NCI-H524 (cell line): ENCODE data around the gene IMP4.
A peak's percentile ranks its signal among the peaks of the same experiment; 100 is the strongest.

Source experiments
- DNase-seq, 2 experiments: peaks; one replicate each; lab custom pipeline; 2025; lab: John Stamatoyannopoulos, UW

The IMP4 gene

DNA sequence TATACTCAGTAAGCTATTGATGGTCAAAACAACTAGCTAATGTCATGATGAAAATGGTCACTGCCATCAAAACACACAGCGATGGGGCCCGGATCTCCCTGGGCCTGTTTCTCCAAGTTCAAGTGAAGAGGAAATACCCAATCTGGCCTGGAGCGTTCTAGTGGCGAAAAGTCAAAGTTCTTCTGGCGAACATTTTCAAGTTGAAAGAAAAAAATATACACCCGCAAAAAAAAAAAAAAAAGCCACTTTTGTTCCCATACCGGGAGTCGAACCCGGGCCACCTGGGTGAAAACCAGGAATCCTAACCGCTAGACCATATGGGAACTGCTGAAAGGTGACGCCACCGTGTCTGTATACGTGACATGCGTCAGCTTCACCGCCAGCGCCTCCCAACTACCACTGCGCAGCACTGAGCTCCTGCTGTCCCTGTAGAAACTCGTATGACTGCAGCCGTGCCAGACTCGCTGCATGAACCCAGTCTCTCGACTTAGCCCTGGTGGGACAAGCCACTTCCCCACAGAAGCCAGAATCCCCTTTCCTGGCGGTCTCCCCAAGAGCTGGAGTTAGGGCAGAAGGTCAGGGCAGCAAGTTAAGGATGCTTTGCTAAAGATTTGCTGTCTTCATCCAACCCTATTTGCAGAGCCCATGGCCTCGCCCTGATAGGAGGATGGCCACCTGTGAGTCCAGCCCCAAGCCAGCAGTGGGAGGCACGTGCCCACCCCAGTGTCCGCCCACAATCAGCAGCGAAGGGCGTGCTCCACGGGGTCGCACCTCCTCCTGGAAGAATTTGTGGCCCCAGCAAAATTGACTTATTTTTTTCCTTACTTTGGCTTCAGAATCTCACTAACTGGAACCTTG, 5.6 kb upstream of the IMP4 start:
- DNase-seq: peak; percentile 10 to 30

DNA sequence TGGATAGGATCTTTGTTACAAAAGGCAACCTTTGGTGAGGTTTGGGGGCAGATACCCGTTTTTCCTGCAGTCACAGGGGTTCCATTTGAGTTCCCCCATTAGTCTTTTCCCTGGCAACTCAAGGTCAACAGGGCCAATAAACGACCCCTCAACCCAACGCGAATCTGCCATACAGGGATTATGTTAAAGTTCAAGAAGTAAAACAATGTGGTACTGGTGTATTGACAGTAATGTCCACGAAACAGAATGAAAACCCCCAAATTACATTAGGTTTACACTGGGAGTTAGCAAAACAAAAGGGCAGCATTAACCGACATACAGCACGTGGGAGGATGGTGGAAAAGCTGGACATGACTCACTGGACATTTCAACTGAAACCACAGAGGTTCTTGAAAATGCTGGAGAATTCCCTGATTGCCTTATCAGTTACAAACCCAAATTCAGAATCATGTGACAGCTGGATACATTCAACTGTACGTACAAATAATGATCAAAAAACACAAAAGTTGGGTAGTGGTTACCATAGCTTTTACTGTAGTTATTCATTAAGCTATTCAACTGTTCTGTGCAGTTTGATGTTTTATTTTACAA, 4.9 kb upstream of the IMP4 start:
- DNase-seq: no peak

DNA sequence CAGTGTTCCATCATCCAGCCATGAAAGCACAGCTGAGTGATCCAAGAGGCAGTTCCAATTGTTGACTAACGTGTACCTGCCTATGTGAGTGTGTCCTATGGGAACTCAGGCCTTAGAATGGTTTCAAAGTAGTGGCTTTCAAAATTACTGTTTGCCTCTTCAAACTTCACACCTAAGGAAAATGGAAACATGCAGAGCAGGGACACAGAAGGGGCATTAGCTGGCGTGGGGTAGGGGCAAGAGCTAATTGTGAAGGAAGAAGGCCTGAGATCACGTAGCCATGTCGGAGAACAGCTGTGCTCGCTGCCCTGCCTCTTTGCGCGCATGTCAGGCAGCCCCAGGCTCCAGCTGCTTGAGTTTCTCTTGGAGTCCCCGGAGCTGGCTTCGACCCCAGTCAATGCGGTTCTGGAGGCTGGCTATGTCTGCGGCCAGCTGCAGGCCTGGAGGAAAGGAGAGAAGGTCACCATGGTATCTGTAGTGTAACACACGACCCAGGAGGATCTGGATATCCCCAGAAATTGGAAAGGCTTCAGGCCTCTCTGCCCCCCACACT, 3.8 kb upstream of the IMP4 start:
- DNase-seq: no peak

DNA sequence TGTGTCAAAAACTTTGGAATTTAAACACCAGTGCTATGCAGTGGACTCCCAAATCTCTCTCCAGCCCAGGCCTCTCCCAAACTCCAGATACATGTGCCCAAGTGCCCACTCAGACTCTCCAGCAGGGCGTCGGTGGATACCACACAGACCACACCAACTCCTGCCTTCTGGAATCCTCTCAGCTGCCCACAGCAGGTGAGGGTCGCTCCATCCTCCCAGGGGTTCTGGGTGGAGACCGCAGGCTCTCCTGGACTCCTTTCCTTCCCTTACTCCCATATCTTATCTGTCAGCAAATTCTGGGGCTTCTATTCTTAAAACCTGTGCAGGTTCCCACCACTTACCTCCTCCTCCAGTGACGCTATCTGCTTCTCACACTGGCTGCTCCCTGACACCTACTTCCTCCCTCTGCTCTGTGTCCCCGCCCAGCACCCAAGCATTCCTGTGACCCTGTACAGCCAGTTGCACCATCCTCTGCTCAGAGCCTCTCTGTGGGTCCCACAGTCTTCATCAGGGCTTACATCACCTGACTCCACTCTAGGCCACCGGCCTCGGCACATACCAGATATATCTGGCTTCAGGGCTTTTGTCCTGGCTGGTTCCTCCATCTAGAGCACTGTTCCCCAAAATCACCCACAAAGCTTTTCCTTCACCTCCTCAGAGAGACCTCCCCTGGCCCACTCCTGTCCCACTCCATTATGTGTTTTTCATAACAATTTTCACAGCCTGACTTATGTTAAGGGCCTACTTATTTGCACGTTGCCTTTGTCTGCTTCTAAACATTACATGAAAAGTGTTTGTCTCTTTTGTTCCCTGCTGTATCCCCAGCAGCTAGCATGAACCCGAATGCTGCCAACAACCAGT, 2.6 kb upstream of the IMP4 start:
- DNase-seq: no peak

DNA sequence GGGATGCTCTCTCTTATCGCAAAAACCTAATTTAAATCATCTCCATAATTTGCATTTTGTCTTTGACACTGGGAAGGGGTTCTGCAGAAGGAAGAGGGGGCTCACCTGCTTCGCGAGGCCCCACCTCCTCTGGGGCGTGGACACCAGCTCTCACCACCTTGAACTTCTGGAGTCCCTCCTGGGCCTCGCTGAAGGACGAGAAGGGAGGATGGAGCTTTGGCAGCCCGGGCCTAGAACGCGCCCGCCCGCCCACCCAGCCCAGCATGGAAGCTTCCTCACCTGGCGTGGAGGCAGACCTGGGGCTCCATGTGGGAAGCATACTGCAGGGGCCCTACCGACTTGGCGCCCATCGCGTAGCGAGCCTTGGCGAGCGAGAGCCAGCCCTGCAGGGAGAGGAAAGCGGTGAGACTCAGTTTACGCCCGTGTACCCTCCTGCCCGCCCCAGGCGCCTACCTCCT, 1.1 kb upstream of the IMP4 start:
- no peak for DNase-seq

DNA sequence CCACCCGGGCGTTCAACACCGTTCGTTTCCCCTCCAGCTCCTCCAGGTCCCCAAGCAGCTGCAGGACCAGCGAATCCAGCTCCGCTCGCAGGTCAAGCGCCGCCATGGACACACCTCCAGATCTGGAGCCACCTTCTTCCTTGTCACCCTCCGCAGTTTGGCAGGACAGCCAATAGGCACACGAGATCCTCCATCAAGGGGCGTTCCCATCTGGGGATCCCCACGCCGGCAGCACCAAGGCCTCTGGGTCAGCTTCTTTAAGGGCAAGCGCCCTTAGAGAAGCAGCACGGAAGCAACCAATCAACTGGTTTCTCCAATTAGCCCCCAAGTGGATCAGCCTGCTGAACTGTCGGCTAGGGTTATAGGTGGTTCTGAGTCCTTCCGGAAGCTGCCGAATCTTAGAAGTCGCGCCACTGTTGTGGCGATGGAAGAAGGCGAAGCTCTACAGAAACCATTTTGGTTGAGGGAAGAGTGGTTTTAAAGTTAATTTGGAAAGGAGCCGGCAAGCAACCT, 621 bp upstream of the IMP4 start:
- DNase-seq: peak; percentile 89 to 92

DNA sequence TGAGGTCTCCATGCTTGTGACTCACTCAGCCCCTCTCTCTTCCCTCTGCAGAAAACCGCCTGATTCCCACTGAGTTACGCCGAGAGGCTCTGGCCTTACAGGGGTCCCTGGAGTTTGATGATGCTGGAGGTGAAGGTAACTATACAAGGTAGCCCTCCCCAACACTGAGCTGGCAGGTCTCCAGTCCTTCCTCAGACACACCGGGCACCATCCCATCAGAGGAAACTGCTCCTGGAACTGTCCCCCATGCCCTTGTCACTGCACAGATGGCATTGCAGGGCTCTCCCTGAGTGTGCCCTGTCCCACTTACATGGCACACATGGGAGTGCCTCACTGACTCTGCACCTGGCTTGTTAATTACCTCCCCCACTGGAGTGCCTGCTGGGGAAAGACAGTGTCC, 1.9 kb downstream of the IMP4 start:
- no peak for DNase-seq

DNA sequence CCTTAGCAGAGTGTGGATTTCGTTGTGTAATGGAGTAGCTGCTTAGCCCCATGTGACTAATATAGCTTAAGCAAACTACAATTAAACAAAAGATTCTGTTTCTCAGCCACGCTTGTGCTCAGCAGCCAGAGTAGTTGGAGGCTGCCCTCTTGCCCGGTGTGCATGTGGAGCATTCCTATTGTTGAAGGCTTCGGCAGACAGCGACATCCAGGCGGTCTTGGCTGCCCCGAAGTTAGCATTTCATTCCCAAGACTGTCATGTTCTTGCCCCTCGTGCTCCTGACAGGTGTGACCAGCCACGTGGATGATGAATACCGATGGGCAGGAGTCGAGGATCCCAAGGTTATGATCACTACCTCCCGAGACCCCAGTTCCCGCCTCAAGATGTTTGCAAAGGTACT, 2.4 kb downstream of the IMP4 start:
- no peak for DNase-seq

DNA sequence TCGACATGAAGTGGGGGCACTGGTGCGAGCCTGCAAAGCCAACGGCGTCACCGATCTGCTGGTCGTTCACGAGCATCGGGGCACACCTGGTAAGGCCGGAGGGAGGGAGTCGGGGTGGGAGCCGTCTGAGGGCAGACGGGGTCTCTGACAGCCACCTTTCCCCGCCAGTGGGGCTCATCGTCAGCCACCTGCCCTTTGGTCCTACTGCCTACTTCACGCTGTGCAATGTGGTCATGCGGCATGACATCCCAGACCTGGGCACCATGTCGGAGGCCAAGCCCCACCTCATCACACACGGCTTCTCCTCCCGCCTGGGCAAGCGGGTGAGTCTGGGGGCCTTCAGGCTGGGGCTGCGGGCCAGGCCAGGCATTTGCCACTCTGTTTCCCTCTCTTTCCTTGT, 2.9 kb downstream of the IMP4 start:
- DNase-seq: no peak

DNA sequence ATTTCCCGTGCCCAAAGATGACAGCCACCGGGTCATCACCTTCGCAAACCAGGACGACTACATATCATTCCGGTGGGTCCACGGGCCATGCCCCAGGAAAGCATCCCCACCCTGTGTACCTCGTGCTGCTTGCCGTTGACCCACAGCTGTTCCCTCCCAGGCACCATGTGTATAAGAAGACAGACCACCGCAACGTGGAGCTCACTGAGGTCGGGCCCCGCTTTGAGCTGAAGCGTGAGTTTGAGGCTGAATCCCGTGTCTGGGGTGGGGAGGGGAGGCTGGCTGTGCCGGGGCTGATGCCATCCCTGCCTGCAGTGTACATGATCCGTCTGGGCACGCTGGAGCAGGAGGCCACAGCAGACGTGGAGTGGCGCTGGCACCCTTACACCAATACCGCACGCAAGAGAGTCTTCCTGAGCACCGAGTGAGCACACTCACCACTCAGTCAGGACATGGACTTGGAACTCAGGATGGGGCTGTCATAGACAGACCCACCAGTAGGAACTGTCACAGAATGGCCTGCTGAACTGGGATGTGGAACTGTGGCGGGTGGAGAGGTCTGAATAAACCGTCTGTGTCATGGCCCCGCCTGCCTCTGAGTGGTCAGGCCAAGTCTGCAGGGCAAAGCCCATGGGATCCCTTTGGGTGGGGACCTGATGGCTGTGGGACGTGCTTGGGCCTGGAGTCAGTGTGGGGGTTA, 3.5 kb downstream of the IMP4 start:
- no peak for DNase-seq

DNA sequence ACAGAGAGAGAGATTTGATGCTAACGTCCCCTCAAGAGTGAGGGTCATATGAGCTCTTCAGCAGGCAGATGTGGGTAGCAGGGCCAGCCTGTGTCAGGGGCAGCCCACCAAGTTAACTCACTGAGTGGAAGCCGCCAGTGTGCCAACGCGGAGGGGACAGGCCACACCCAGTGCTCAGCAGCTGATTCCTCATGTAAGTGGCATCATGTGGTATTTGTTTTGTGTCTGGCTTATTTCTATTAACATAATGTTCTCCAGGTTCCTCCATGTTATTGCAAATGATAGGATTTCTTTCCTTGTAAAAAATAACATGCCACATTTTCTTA, 4.0 kb downstream of the IMP4 start:
- DNase-seq: no peak

DNA sequence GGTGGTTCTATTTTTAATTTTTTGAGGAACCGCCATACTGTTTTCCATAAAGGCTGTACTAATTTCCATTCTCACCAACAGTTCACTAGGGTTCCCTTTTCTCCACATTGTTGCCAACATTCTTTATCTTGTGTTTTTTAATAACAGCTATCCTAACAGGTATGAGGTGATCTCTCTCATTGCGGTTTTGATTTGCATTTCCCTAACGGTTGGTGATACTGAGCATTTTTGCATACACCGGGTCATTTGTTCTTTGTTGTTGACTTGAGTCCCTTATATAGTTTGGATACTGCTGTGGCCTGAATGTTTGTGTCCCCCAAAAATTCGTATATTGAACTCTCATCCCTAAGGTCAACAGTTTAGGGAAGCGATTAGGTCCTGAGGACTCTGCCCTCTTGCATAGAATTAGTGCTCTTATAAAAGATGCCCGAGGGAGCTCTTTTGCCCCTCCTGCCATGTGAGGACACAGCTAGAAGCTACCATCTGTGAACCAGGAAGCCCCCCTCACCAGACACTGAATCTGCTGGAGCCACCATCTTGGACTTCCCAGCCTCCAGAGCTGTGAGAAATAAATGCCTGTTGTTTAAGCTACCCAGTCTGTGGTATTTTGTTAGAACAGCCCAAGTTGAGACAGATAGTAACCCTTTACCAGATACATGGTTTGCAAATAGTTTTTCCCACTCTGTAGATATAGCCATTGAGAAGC, 4.7 kb downstream of the IMP4 start:
- no peak for DNase-seq

DNA sequence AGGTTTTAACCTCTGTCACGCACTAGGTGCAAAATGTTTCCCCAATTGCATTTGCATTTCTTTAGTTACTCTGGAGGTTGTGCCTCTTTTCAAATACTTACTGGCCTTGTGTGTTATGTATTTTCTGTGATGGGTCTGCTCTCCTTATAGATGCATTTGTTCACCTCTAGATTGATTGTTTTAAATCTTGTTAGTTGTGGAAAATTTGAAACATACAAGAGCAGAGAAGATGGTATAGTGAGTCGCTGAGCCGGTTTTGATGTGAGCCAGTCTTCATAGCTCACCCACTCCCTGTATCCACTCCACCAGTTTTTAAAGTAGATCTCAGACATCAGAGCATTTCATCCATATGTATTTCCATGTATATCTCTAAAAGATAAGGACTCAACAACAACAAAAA, 6.5 kb downstream of the IMP4 start:
- DNase-seq: no peak

DNA sequence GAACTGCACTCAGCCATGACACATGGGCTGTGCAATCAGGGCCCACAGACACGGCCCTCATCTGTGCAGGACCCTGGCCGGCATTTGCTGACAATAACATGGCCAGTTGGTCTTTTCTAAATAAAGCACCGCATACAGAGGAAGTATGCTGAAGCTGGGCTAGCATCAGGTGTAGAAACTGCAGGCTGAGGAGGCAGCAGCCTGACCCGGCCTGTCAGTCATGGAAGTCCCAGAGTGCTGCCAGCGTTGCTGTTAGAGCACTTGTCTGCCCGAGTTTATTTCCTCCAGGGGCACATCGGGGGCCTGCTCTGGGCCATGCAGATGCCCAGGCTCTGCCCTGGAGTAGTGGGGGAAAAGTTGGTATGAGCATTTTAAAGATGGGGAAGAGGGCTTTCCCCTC, 9.0 kb downstream of the IMP4 start:
- no peak for DNase-seq

DNA sequence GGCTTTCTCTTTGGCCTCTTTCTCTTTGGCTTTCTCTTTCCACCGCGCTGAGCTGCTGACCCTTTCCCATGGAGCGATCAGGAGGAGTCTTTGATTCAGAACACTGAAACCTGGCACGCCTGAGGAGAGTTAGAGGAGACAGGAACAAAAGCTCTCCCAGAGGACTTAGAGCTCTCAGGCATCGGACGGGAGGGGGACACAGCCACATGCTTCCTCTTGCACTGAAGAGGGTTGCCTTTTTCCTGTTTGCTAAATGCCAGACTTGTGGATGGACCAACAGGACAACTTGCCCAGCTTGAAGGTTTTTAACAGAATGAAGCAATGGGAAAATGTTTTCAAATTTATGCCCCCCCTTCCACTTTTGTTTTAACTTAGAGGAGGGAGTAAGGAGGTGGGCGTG, 9.5 kb downstream of the IMP4 start:
- no peak for DNase-seq

DNA sequence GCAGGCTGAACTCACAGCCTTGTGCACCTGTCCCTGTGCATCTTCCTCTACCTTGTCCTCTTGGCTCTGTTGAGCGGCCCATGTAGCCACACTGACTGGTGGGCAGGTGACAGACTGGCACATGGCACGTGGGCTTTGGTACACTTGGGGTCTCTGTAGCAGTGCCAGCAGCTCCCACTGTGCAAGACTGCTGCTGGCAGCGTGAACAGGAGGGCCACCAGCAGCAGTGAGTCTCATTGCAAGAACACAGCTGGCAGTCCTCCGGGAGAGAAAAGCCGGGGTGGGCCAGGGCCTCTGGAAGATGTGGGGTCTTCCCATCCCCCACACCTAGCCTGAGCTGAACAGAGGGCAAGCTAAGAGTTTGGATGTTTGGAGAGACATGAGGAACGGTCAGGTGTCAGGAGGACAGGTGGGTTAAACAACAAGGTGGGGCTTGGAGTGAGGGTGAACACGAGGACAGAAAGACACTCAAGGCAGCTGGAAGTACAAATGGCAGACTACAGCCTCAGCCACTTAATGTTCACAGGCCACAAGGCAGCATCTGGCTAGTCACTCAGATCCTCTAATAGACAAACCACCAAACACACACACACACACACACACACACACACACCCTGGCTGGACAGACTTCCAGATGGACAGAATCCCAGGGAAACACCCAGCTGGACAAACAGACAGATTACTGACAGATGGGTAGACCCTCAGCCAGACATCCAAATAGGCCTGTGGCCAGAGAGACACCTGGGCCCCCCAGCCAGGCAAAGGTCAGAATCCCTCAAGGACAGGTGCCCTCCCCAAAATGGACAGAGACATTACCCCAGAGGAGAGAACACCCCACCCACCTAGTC, 10.8 kb downstream of the IMP4 start:
- DNase-seq: peak; percentile 27 to 72

DNA sequence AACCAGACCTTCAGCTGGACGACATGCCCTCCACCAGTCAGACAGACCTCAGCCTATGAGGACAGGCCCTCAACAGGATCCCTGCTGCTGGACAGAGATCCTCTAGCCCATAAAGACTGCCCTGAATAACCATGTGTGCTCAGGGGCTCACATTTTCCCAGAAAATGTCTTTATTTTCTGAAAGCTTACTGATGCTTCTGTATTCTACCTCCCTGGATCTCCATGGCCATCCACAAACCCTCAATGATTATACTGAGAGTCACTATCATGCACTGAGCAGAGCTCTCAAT, 11.4 kb downstream of the IMP4 start:
- no peak for DNase-seq

DNA sequence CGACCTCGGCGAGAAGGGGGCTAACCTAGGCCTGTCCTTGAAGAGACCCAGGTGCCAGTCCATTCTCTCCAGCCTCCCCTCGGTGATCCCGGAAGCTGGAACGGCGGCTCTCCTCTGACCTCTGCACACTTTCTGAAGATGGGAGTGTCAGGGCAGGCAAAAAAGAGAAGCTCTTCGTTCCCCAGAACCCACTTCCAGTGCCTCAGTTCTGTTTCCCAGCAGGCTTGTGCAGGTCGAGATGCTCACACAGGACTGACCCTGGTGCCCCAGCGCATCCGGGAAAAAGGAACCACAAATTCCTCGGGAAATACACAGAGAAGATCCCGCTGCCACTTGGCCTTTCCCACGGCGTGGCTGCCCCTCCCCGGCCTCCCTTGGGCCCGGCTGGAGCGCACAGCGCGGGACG, 12.5 kb downstream of the IMP4 start:
- DNase-seq: no peak

DNA sequence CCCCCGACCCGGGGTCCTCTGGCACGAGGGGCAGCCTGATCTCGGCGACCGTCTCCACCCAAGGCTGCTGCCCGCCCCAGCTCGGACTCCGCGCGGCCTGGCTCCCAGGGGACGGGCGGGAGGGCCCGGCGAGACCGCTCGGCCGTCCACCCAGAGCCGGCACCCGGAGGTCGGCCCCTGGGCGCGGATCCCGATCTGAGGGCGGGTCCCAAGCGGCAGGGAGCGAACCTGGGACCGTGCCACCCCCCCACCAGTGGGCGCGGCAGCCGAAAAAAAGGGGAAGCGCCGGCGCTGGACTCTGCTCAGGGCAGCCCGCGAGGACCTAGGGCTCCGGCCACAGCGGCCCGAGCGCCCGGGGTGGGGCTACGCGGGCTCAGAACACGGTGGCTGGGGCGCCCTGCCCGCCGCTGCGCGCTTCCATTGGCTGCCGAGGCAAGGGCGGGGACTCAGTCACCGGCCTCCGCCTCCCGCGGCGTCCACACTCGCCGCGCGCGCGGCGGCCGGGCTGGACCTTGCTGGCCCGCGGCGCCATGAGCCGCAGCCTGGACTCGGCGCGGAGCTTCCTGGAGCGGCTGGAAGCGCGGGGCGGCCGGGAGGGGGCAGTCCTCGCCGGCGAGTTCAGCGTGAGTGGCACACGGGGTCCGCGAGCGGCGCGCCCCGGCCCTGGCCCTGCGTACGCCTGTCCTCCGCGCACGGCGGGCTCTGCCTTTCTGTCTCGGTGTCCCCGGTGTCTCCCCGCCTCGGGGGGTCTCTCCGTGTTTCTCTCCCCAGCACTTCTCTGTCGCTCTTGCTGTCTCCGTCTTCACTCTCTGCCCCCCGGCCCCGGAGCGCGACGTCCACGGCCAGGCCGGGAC, 13.1 kb downstream of the IMP4 start, which contains the start of gene PTPN18:
Gene PTPN18, plus strand, starts transcription at position 479 of the 854 bp plus-strand sequence. Its CDS starts 52 bp downstream, at position 531.
- peak; percentile 12 to 74 for DNase-seq
